22Rv1 (cell line): ENCODE measurements around the gene TARP.

Experiments
- CTCF ChIP-seq: fragments of 450-650 bp; IDR thresholded peaks from 2 replicates; pipeline ENCODE4 v1.5.1; 2017; ENCODE audit warnings: mild to moderate bottlenecking
- ZFX ChIP-seq: fragments of 450-650 bp; IDR thresholded peaks from 2 replicates; pipeline ENCODE4 v1.6.1; 2017; ENCODE audit warnings: antibody characterized with exemption, borderline replicate concordance

- TF ChIP-seq CTCF (no peak), ZFX (no peak)
Measured at GRCh38 chr7:38232502-38233366, 40.7 kb downstream of the TARP start.
